Epidermal melanocyte (primary cell): ENCODE data around the gene RAB11FIP4.

Experiments
- DNase-seq: peaks from one replicate; pipeline ENCODE4 v3.0.0; 2011; ENCODE audit warnings: low spot score; ENCODE audit not compliant: insufficient read length

The RAB11FIP4 gene

GRCh38 chr17:31499771-31500554 lies 108.5 kb downstream of the RAB11FIP4 start:
- DNase-seq = no peak

GRCh38 chr17:31506517-31506916 lies 115.0 kb downstream of the RAB11FIP4 start:
- DNase-seq = no peak

GRCh38 chr17:31508288-31509094 lies 117.0 kb downstream of the RAB11FIP4 start:
- no peak for DNase-seq

- no peak for DNase-seq
Measured at GRCh38 chr17:31509095-31509804, 117.8 kb downstream of the RAB11FIP4 start.

- no peak for DNase-seq
Measured at GRCh38 chr17:31509805-31510177, 118.3 kb downstream of the RAB11FIP4 start.

GRCh38 chr17:31510308-31511194 lies 119.1 kb downstream of the RAB11FIP4 start:
- no peak for DNase-seq

GRCh38 chr17:31511195-31511578 lies 119.7 kb downstream of the RAB11FIP4 start:
- no peak for DNase-seq

- DNase-seq = no peak
Measured at GRCh38 chr17:31511580-31511979, 120.1 kb downstream of the RAB11FIP4 start.

GRCh38 chr17:31512104-31512740 lies 120.7 kb downstream of the RAB11FIP4 start:
- DNase-seq = no peak

- no peak for DNase-seq
Measured at GRCh38 chr17:31512796-31513195, 121.3 kb downstream of the RAB11FIP4 start.

GRCh38 chr17:31513731-31514427 lies 122.4 kb downstream of the RAB11FIP4 start:
- DNase-seq = no peak

- no peak for DNase-seq
Measured at GRCh38 chr17:31515267-31515666, 123.8 kb downstream of the RAB11FIP4 start.

- DNase-seq = no peak
Measured at GRCh38 chr17:31517524-31517923, 126.0 kb downstream of the RAB11FIP4 start.

- DNase-seq = no peak
Measured at GRCh38 chr17:31518478-31518877, 127.0 kb downstream of the RAB11FIP4 start.

- DNase-seq = no peak
Measured at GRCh38 chr17:31521632-31522283, 130.3 kb downstream of the RAB11FIP4 start.

- no peak for DNase-seq
Measured at GRCh38 chr17:31522284-31522931, 130.9 kb downstream of the RAB11FIP4 start.

GRCh38 chr17:31522987-31523495 lies 131.6 kb downstream of the RAB11FIP4 start:
- DNase-seq = no peak

GRCh38 chr17:31523862-31524730 lies 132.6 kb downstream of the RAB11FIP4 start:
- DNase-seq = no peak
